NCI-H82 treated with DMSO at 0.1 percent for 48 hours (cell line): ENCODE measurements around the gene KLHL28.

ENCODE experiments used
- DNase-seq: peaks from one replicate; lab custom pipeline; 2025; ENCODE audit not compliant: unreplicated experiment; lab: John Stamatoyannopoulos, UW

KLHL28 gene

DNA sequence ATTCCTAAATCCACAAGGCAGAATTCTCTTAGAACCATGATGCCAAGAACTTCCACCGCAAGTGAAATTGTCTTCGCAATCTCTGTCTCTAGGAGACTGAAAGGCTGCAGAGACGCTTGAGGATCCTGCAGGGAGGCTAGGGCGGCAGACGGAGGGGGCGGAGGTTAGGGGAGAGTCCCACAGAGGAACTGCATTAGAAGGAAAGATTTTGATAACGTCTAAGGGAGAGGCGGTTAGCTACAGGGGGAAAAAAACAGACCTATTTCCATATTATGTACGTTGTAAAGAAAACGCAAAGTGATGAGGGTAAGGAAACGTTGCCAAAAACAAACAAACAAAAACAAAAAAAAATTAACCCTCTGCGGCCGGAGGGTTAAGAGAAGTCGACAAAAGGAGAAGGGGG lies 595 bp downstream of the KLHL28 start:
- DNase-seq = no peak

DNA sequence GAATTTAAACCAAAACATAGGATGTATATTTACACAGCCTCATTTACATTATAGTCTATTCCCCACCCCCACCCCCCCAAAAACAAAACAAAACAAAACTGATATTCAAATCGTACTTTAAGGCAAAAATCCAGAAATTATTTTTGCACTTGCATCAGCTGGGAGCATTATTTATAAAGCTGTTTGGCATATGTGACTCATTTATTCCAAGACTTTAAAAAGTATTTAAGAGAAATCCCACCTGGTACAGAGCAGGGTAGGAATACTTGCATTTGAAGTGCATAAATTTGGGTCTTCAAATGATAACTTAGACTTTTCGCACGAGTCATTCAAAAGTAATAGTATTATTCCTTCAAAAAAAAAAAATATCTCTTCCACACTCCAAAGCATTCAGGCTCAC lies 1.1 kb downstream of the KLHL28 start:
- no peak for DNase-seq

DNA sequence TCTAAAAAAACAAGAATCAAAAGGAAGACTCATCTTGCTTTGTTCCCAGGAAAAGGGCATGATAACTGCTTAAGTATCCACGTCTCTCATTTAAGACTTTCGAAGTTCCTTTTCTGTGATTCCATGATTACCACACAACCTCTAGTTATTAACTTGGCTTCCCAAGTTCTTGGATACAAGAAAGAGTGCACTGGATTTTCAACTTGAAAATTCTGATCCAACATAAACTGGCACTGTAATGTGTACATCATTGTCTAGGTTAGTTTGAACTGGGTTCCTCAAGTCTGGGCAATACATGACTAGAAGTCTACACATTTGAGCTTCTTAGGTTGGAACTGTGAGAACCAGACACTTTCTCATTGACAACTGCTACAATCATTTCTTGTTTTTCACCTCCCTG lies 1.6 kb downstream of the KLHL28 start:
- no peak for DNase-seq

DNA sequence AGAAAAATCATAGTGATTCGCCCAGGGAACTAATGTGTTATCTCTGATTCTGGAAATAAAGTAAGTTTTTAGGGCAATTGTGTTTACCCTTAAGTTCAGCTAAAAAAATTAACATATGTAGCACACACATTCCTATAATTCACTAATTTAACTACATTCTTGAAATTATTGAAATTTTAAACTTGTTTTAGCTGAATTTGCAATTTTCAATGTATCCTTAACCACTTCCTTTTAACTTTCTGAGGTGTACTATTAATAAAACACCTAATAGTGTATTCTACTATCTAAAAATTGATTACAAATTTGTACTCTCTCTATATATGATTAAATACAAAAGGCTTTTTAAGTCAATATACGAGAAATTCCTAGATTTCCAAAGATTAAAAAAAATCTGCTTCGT lies 2.2 kb downstream of the KLHL28 start:
- DNase-seq = no peak

DNA sequence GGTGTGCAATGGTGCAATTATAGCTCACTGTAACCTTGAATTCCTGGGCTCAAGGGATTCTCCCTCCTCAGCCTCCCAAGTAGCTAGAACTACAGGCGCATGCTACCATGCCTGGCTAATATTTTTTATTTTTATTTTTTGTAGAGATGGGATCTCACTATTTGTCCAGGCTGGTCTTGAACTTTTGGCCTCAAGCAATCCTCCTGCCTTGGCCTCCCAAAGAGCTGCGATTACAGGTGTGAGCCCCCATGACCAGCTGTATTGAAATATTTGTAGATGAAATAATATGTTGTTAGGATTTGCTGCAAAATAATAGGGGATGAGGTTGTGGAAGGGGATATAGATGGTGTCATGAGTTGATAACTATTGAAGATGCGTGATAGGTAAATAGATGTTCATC lies 4.9 kb downstream of the KLHL28 start:
- no peak for DNase-seq

DNA sequence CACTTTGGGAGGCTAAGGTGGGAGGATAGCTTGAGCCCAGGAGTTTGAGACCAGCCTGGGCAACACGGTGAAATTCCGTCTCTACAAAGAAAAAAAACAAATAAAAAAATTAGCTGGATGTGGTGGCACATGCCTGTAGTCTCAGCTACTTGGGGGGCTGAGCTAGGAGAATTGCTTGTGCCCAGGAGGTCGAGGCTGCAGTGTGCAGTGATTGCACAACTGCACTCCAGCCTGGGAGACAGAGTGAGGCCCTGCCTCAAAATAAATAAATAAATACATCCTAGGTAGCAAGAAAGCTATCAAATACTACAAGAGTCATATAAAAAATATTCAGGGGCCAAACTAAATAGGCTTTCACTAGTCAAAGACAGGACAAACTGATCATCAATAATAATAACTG lies 6.2 kb downstream of the KLHL28 start:
- no peak for DNase-seq

DNA sequence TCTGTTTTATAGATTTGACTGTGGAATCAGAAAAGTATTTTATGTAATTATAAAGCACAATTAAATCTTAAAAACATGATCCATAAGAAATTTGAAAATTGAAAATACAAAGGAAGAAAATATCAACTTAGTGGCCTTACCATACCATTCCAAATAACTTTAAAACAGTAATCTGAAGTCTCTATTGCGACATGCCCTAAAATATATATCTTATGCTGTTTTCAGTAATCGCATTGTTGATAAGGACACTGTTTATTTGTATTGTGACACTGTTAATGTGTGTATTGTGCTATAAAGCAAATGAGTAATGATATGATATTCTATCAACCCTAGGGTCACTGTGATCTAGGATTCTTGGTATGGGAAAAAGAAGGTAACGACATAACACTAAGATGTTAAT lies 7.0 kb downstream of the KLHL28 start:
- no peak for DNase-seq

DNA sequence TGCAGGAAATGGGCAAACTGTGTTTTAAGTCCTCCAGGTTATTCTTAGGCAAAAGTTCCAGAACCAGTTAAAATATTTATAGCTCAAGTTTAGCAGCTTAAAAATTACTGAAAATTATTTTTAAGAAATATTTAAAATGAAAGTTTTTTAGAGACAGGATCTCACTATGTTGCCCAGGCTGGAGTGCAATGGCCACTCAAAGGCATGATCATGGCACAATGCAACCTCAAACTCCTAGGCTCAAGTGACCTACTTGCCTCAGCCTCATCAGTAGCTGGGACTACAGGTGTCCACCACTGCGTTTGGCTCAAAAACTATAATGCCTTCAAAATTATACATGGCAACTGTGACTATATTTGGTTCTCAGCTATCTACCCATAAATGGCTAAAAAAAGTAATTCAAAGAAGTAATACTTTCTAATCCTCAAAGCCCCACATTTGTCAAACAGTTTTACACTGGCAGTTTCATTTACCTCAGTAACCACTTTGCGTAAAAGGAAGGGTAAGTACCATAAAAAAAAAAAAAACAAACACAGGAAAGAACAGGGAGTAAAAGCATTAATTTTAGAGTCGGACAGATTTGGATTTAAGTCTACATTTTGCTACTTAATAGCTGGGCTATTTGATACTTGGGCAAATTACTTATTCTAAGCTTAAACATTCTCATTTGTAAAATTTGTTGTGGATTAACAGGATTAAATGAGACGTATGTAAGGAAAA lies 9.2 kb downstream of the KLHL28 start:
- no peak for DNase-seq

DNA sequence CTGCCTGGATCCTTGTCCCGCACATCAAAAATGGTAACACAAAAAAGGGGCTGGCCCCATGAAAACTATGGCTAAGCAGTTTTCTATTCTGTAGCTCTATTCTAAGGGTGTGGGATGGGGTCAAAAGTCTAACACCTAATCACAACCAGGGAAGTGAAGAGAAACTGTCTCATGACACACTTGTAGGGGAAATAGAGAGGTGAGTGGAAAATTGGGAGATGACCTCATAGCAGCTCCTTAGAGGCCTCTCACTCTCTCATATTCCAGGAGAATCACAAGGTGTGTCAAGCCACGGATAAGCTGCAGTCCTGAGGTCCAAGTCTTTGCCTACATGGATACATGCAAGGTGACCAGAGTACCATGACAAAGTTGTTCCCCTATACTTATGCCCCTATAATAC lies 10.7 kb downstream of the KLHL28 start:
- DNase-seq = no peak

DNA sequence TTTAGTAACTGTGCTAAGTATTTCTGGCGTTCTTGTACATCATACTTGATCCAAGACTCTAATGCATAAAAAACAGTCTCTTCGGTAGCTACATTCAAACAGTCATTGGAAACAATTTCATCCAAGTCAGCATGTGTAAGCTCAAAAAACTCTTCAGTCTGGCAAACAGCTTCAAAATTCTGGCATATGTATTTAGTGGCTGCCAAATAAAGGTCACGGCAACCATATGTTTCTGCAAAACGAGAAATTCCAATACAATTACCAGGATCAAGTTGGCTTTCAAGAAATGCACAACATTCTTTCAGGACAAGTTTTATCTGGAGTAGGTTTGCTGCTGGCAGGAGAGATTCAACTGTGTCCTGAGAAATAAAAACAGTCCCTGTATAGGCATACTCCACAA lies 16.5 kb downstream of the KLHL28 start:
- DNase-seq = no peak

DNA sequence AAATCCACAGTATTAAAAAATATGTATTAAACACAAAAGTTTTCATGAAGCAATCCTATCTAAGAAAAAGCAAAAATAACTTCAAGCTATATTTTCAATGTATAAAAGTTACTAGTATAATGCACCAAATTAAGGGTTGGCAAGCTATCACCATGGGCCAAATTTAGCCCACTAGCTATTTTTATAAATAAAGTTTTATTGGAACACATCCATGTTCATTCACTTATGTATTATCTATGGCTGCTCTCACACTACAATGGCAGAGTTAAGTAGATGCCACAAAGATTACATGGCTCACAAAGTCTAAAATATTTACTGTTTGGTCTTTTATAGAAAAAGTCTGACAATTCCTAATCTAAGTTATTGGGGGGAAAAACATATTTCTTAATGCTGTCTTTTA lies 17.6 kb downstream of the KLHL28 start:
- no peak for DNase-seq

DNA sequence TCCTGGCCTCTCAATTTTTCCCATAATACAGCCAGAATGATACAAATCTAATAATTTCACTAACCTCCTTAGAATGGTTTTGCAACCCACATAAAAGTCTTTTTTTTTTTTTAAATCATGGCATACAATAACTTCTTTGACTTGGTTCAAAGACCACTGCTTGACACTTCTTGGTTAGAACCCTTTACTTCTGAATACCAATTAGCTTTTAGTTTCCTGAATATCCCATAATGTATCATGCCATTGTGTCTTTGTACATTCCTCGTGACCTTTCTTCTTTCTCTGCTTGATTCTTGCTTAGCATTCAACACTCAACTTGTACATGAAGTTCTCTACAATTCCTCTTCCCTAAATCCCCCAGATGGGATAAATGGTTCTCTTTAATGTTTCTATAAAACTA lies 19.3 kb downstream of the KLHL28 start:
- DNase-seq = no peak

DNA sequence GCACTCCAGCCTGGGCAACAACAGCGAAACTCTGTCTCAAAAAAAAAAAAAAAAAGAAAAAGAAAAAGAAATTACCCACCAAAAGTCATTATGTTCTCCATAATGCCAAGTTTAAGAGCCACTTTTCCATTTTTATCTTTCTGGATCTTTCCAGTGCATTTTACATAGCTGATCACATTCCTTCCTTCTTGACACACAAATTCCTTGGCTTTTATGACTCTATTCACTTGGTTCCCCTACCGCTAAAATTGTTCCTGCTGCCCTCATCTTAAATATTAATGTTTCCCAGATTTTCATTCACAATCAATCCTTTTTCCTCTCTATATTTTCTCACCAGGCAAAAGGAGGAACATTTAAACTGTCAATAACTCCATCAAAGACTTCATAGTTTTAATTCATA lies 20.2 kb downstream of the KLHL28 start:
- DNase-seq = no peak

DNA sequence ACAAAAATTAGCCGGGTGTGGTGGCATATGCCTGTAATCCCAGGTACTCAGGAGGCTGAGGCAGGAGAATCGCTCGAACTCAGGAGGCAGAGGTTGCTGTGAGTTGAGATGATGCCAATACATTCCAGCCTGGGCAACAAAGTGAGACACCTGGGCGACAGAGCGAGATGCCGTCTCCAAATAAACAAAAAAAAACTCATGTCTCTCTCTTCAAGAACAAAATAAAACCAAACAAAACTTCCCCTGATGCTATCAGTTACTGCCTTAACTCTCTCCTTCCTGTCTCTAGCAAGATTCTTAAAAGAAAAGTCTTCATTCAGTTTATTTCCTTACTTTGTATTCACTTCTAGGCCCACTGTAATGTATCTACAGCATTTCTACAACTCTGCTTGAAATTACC lies 20.8 kb downstream of the KLHL28 start:
- DNase-seq = no peak

DNA sequence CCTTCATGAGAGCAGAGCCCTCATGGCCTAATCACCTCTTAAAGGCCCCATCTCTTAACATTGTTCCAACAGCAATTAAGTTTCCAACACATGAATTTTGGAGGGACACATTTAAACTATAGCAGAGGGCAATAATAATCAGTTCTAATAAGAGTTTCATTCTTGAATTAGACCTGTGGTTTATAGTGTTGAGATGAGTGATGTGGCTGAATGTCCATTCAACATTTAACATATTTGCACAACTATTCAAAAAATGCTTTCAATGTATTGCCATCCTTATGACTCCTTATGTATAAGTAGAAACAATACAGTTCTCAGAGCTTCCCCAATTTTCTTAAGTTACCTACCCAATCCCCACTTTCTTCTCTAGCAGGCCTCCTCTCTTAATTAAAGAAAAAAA lies 21.5 kb downstream of the KLHL28 start:
- DNase-seq = no peak

DNA sequence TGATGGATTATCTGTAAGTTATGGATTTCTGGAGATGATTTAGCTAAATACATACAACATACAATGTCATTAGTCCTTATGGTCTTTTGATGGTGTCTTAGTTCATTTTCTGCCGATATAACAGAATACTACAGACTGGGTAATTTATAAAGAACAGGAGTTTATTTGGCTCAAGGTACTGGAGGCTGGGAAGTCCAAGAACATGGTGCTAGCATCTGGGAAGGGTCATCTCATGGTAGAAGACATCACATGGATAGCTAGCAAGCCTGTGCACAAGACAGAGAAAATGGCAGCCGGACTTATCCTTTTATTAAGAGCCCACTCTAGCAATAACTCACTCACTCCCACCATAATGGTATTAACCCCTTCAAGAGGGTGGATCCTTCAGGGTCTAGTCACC lies 24.2 kb downstream of the KLHL28 start:
- no peak for DNase-seq

DNA sequence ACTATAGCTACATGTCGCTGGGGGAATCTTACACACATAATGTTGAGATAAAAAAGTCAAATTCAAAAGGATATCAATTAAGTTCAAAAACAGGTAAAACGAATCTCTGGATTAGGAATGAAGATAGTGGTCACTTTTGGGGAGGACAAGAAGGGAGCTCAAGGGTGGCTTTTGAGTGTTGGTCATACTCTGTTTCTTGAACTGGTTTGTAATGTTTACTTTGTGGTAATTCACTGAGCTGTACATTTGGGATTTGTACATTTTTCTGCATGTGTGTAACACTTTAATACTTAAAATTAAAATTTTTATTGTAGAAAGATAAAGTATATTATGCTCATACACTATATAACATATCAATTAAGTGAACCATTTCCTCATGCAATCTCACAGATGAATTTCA lies 26.6 kb downstream of the KLHL28 start:
- no peak for DNase-seq

DNA sequence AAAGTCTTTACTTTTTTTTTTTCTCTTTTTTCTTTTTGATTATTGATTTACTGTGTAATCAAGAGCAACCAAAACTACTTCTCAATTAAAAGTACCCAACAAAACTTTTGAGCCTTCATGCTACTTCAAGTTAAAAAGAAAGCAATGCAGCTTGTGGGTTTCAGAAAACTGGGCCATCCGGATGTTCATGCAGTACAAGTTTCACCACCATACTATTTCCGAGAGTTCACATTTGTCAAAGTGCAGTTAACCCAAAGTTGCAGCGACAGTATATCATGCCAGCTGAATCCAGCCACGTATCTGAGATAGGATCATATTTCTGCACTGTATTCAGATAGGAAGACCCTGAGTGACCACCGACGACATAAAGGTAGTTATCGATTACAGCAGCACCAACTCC lies 33.0 kb downstream of the KLHL28 start:
- no peak for DNase-seq

DNA sequence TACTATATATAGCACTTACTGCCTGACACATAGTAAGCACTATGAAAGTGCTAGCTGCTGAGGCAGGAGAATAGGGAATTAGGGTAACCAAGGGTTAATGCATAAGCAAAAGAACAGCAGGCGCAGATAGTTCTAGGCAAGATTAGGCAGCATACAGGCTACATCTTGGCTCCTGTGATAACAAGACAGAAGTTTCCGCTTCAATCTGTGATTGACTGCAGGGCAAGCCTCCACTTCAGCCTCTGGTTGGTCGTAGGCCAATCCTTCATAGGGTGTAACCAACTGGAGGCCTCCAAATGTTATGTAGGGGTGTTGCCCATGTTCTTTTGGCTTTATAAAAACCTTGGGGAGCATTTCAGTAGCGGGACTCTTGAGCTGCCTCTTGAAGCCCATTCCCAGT lies 46.9 kb downstream of the KLHL28 start:
- DNase-seq = no peak

DNA sequence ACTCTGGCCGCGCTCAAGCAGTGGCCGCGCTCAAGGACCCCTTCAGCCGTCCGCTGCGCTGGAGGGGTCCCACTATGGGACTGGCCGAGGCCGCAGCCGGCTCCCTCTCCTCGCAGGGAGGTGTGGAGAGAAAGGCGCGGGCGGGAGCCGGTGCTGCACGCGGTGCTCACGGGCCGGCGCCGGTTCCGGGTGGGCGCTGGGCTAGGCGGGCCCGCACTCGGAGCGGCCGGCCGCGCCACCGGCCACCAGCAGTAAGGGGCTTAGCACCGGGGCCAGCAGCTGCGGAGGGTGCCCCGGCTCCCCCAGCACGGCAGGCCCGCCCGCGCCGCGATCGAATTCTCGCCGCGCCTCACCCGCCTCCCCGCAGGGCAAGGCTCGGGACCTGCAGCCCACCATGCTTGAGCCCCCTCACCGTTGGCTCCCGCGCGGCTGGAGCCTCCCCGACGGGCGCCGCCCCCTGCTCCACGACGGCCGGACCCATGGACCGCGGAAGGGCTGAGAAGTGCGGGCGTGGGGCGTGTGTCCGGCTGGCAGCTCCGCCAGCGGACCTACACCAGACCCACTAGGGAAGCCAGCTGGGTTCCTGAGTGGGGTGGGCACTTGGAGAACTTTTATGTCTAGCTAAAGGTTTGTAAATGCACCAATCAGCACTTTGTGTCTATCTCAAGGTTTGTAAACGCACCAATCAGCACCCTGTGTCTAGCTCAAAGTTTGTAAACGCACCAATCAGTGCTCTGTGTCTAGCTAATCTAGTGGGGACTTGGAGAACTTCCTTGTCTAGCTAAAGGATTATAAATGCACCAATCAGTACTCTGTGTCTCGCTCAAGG lies 49.5 kb downstream of the KLHL28 start:
- no peak for DNase-seq

DNA sequence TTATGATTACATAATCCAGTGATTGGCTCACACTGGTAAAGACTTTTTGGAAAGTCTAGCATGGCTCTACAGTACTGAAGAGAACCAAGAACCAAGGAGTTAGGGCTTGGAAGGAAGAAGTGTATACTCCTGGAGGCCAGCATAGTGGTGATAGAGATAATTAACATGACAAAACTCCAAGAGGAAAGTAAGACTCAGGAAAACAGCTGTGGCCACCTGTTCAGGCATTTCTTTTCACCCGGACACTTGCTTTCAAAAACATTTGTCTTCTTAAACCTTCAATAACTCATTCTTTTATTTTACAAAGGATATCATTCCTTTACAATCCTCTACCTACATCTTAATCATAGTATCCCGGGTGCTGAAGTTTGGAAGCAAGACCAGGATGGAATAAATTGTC lies 50.9 kb downstream of the KLHL28 start:
- no peak for DNase-seq

DNA sequence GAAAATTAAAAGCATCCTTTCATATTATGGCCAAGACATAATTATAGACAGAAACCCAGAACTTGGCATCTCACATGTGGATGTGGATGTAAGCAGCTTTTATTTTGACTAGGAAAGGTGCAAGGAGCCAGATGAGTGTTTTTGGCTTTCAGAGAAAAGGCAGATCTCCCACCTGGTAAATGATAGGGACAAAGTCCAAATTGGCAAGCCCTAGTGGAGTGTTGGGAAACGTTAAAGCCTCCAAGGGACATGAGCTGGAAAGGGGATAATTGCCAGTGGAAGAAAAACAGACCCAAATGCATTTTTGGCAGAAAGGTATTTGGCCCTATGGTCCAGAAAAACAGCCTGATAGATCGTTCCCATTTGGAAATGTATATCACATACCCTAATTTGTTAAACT lies 60.1 kb downstream of the KLHL28 start:
- no peak for DNase-seq

DNA sequence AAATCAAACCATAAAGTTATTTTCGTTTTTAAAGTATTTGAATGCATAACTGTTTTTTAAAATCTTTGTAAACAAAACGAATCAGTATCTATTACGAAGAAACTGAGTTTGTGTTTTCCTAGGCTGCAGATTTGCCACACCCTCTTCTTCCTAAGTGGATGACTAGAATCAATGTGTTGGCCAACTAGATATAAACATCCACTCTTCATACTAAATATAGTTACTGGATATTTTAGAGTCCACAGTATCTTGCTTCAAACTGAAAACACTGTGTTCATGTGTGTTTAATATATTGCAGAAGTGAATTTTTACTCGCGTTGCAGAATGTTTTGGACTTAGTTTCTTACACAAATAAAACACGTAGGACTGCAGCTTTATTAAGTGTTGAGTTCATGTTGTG lies 63.2 kb downstream of the KLHL28 start:
- no peak for DNase-seq
